ENCODE data around the gene ILF3.

The ILF3 gene

GRCh38 chr19:10653732-10654609 is at the start of gene ILF3:
TSS of gene ILF3 (plus strand) at chr19:10654346. CDS start at chr19:10670606, 16,260 bp downstream.
- Mint-ChIP-seq H3K36me3 (ENCODE audit: low read depth) (peaks cover 41% of the 10 kb centered on the region), H3K4me1 (ENCODE audit: low read depth) (peaks cover 63% of the 10 kb centered on the region), H3K4me3 (peak within 1 kb of the TSS; percentile 99), H3K27ac (peak within 1 kb of the TSS; percentile 98), H3K9me3 (no peaks in the 10 kb centered on the region), H3K27me3 (peaks cover 3% of the 10 kb centered on the region)

GRCh38 chr19:10604460-10604980 is 49.6 kb upstream of the ILF3 start:
- Mint-ChIP-seq H3K9me3 (no peaks in the 10 kb centered on the region), H3K27me3 (no peaks in the 10 kb centered on the region), H3K4me1 (ENCODE audit: low read depth) (peaks cover 34% of the 10 kb centered on the region), H3K27ac (peak overlapping the region; percentile 91), H3K4me3 (peak overlapping the region; percentile 95), H3K36me3 (ENCODE audit: low read depth) (peaks cover 5% of the 10 kb centered on the region)

- peaks cover 9% of the 10 kb centered on the region for H3K36me3 Mint-ChIP-seq (ENCODE audit: low read depth)
- H3K4me3 Mint-ChIP-seq, result no peak overlapping the region
- peaks cover 32% of the 10 kb centered on the region for H3K4me1 Mint-ChIP-seq (ENCODE audit: low read depth)
- H3K27me3 Mint-ChIP-seq, result no peaks in the 10 kb centered on the region
- no peaks in the 10 kb centered on the region for H3K9me3 Mint-ChIP-seq
- peak overlapping the region; percentile 18 for H3K27ac Mint-ChIP-seq
Measured at GRCh38 chr19:10611907-10612306, 42.2 kb upstream of the ILF3 start.

- Mint-ChIP-seq H3K4me1 (ENCODE audit: low read depth) (peaks cover 27% of the 10 kb centered on the region), H3K4me3 (no peak overlapping the region), H3K9me3 (no peaks in the 10 kb centered on the region), H3K27me3 (no peaks in the 10 kb centered on the region), H3K36me3 (ENCODE audit: low read depth) (peaks cover 12% of the 10 kb centered on the region), H3K27ac (no peak overlapping the region)
Measured at GRCh38 chr19:10612499-10613119, 41.5 kb upstream of the ILF3 start.

GRCh38 chr19:10615429-10616023 is 38.6 kb upstream of the ILF3 start:
- Mint-ChIP-seq H3K4me1 (ENCODE audit: low read depth) (peaks cover 32% of the 10 kb centered on the region), H3K27me3 (no peaks in the 10 kb centered on the region), H3K9me3 (no peaks in the 10 kb centered on the region), H3K27ac (peak overlapping the region; percentile 74), H3K36me3 (ENCODE audit: low read depth) (peaks cover 16% of the 10 kb centered on the region), H3K4me3 (no peak overlapping the region)

- peaks cover 27% of the 10 kb centered on the region for H3K36me3 Mint-ChIP-seq (ENCODE audit: low read depth)
- H3K27me3 Mint-ChIP-seq, result no peaks in the 10 kb centered on the region
- H3K4me3 Mint-ChIP-seq, result no peak overlapping the region
- H3K9me3 Mint-ChIP-seq, result no peaks in the 10 kb centered on the region
- H3K27ac Mint-ChIP-seq, result peak overlapping the region; percentile 16
- peaks cover 45% of the 10 kb centered on the region for H3K4me1 Mint-ChIP-seq (ENCODE audit: low read depth)
Measured at GRCh38 chr19:10617409-10618121, 36.6 kb upstream of the ILF3 start.

GRCh38 chr19:10618846-10619245 is 35.3 kb upstream of the ILF3 start:
- Mint-ChIP-seq H3K4me1 (ENCODE audit: low read depth) (peaks cover 46% of the 10 kb centered on the region), H3K27me3 (no peaks in the 10 kb centered on the region), H3K4me3 (no peak overlapping the region), H3K36me3 (ENCODE audit: low read depth) (peaks cover 27% of the 10 kb centered on the region), H3K27ac (no peak overlapping the region), H3K9me3 (no peaks in the 10 kb centered on the region)

- peaks cover 48% of the 10 kb centered on the region for H3K4me1 Mint-ChIP-seq (ENCODE audit: low read depth)
- H3K27ac Mint-ChIP-seq, result peak overlapping the region; percentile 61
- H3K36me3 Mint-ChIP-seq (ENCODE audit: low read depth), result peaks cover 19% of the 10 kb centered on the region
- H3K4me3 Mint-ChIP-seq, result no peak overlapping the region
- H3K9me3 Mint-ChIP-seq, result no peaks in the 10 kb centered on the region
- H3K27me3 Mint-ChIP-seq, result no peaks in the 10 kb centered on the region
Measured at GRCh38 chr19:10620786-10621185, 33.4 kb upstream of the ILF3 start.

GRCh38 chr19:10621966-10622365 is 32.2 kb upstream of the ILF3 start:
- peaks cover 18% of the 10 kb centered on the region for H3K36me3 Mint-ChIP-seq (ENCODE audit: low read depth)
- H3K9me3 Mint-ChIP-seq, result no peaks in the 10 kb centered on the region
- H3K27me3 Mint-ChIP-seq, result no peaks in the 10 kb centered on the region
- H3K4me1 Mint-ChIP-seq (ENCODE audit: low read depth), result peaks cover 45% of the 10 kb centered on the region
- H3K27ac Mint-ChIP-seq, result peak overlapping the region; percentile 51
- no peak overlapping the region for H3K4me3 Mint-ChIP-seq

GRCh38 chr19:10624585-10624984 is 29.6 kb upstream of the ILF3 start:
- H3K27me3 Mint-ChIP-seq, result no peaks in the 10 kb centered on the region
- H3K9me3 Mint-ChIP-seq, result no peaks in the 10 kb centered on the region
- peaks cover 45% of the 10 kb centered on the region for H3K4me1 Mint-ChIP-seq (ENCODE audit: low read depth)
- no peak overlapping the region for H3K4me3 Mint-ChIP-seq
- H3K27ac Mint-ChIP-seq, result no peak overlapping the region
- peaks cover 23% of the 10 kb centered on the region for H3K36me3 Mint-ChIP-seq (ENCODE audit: low read depth)

- H3K36me3 Mint-ChIP-seq (ENCODE audit: low read depth), result peaks cover 23% of the 10 kb centered on the region
Measured at GRCh38 chr19:10625003-10625761, 29.0 kb upstream of the ILF3 start, which contains the start of gene SLC44A2. TSS of gene SLC44A2 (plus strand) at chr19:10625553. CDS start at chr19:10625634, 81 bp downstream.

GRCh38 chr19:10625762-10626138 is 28.4 kb upstream of the ILF3 start:
- no peaks in the 10 kb centered on the region for H3K27me3 Mint-ChIP-seq
- H3K4me3 Mint-ChIP-seq, result no peak overlapping the region
- no peak overlapping the region for H3K27ac Mint-ChIP-seq
- H3K4me1 Mint-ChIP-seq (ENCODE audit: low read depth), result peaks cover 37% of the 10 kb centered on the region
- H3K36me3 Mint-ChIP-seq (ENCODE audit: low read depth), result peaks cover 22% of the 10 kb centered on the region
- H3K9me3 Mint-ChIP-seq, result no peaks in the 10 kb centered on the region

More at GRCh38 chr19:10625003-10625761, 29.0 kb upstream of the ILF3 start, which contains the start of gene SLC44A2:
- Mint-ChIP-seq H3K4me1 (ENCODE audit: low read depth) (peaks cover 43% of the 10 kb centered on the region), H3K4me3 (no peak within 1 kb of the TSS), H3K9me3 (no peaks in the 10 kb centered on the region), H3K27me3 (no peaks in the 10 kb centered on the region), H3K27ac (no peak within 1 kb of the TSS)

GRCh38 chr19:10631874-10632273 is 22.3 kb upstream of the ILF3 start:
- Mint-ChIP-seq H3K4me1 (ENCODE audit: low read depth) (no peaks in the 10 kb centered on the region), H3K9me3 (no peaks in the 10 kb centered on the region), H3K27me3 (no peaks in the 10 kb centered on the region), H3K36me3 (ENCODE audit: low read depth) (peaks cover 52% of the 10 kb centered on the region), H3K27ac (no peak overlapping the region), H3K4me3 (no peak overlapping the region)

GRCh38 chr19:10634430-10634829 is 19.7 kb upstream of the ILF3 start:
- Mint-ChIP-seq H3K4me1 (ENCODE audit: low read depth) (peaks cover 6% of the 10 kb centered on the region), H3K9me3 (no peaks in the 10 kb centered on the region), H3K4me3 (no peak overlapping the region), H3K36me3 (ENCODE audit: low read depth) (peaks cover 60% of the 10 kb centered on the region), H3K27ac (no peak overlapping the region), H3K27me3 (no peaks in the 10 kb centered on the region)

All from stimulated activated naive CD8-positive, alpha-beta T cell treated with anti-CD3 and anti-CD28 coated beads, Interleukin-15, Interleukin-2, amounts not matched to agents 100 ng/mL and 50 ng/mL, for 24 hours (primary cell).